Osteoblast (primary cell): Measurements from ENCODE around the gene HYAL2. TPM values are rescaled to one million over a fixed set of nuclear protein-coding genes. Genes with fewer than 3 reads are reported as not detected.
A peak's percentile ranks its signal among the peaks of the same experiment; 100 is the strongest.

ENCODE experiments used
- DNase-seq: peaks from one replicate; pipeline ENCODE4 v3.0.0; 2011; ENCODE audit warnings: low spot score, mixed read lengths; ENCODE audit not compliant: insufficient read length; ENCODE audit errors: missing footprints
- H2AFZ ChIP-seq: 2 replicates; pipeline ENCODE4 v1.6.0; 2011; ENCODE audit warnings: mild to moderate bottlenecking, low read length
- H3K27ac ChIP-seq: 2 replicates; pipeline ENCODE4 v1.5.1; 2011; ENCODE audit warnings: mild to moderate bottlenecking, low read depth, low read length, moderate library complexity
- H3K27me3 ChIP-seq: 2 replicates; pipeline ENCODE4 v1.6.0; 2012; ENCODE audit warnings: mild to moderate bottlenecking, control low read depth, inconsistent platforms, low read length, moderate library complexity; ENCODE audit not compliant: insufficient read depth
- H3K36me3 ChIP-seq: 2 replicates; pipeline ENCODE4 v1.5.1; 2011; ENCODE audit warnings: mild to moderate bottlenecking, low read length, control low read depth, moderate library complexity; ENCODE audit not compliant: insufficient read depth
- H3K4me1 ChIP-seq: 2 replicates; pipeline ENCODE4 v1.5.1; 2011; ENCODE audit warnings: mild to moderate bottlenecking, low read length, control low read depth, moderate library complexity; ENCODE audit not compliant: insufficient read depth
- H3K4me2 ChIP-seq: 2 replicates; pipeline ENCODE4 v1.6.0; 2011; ENCODE audit warnings: mild to moderate bottlenecking, low read length; ENCODE audit not compliant: insufficient read depth
- H3K4me3 ChIP-seq: fragments of 200-600 bp; sonication (generic); 3 replicates; pipeline ENCODE4 v1.5.1; 2012; ENCODE audit warnings: mild to moderate bottlenecking, low read length, inconsistent platforms; ENCODE audit not compliant: insufficient read depth
- H3K79me2 ChIP-seq: 2 replicates; pipeline ENCODE4 v1.6.0; 2012; ENCODE audit warnings: mild to moderate bottlenecking, low read length, control low read depth, inconsistent platforms; ENCODE audit not compliant: insufficient read depth
- H3K9me3 ChIP-seq: 2 replicates; pipeline ENCODE4 v1.5.1; 2011; ENCODE audit warnings: low read depth, low read length, control low read depth
- H4K20me1 ChIP-seq: 2 replicates; pipeline ENCODE4 v1.6.0; 2012; ENCODE audit warnings: mild to moderate bottlenecking, low read length, control low read depth; ENCODE audit not compliant: insufficient read depth
- CTCF ChIP-seq: IDR thresholded peaks from 2 replicates; pipeline ENCODE4 v1.5.1; 2011; ENCODE audit warnings: mild to moderate bottlenecking, low read depth, low read length, moderate library complexity; ENCODE audit errors: extremely low read depth
- total RNA-seq: library from RNA; depleted of rRNA; stranded (reverse); fragments of >200 nt; gene quantifications from 2 replicates; pipeline ENCODE4 v1.2.3, GENCODE V29; 2012

The HYAL2 gene
- total RNA-seq = 32.9 and 34.2 TPM in 2 replicates

DNA sequence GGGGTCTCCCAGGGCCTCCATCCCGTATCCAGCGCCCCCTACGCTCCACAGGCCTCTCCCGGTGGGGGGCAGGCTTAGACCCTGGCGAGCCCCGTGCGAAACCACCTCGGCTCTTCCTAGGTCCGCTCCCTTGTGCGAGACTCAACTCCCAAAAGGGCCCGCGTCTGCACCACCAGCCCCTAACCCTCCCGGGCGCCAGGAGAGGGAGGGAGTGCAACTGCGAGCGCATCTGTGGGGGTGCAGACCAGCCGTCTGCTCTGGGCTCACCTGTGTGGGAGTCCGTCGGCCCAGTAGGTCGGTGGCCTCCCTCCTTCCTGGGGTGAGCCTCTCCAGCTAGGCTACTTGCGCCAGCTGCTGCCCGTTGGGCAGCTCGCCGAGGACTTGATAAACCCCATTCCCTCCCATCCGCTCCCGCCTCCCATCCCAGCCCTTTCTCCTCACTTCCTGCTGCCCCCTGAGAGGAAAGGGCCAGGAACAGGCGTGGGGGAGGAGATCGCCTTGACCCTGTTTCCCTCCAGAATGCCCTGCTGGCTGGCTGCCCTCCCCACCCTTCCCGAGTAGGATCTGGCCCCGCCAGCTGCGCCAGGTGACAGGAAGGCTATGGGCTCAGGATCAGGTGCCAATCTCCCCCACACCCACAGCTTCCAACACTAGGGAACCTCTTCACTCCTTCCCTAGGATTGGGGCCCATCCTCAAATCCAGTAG is at the start of gene HYAL2:
TSS of gene HYAL2 (minus strand) at position 360 of the 706 bp plus-strand sequence. CDS start 2,256 bp downstream, outside the sequence.
- TF ChIP-seq CTCF = no peak
- peak within 1 kb of the TSS; percentile 99 for H2AFZ ChIP-seq
- no peaks in the 10 kb centered on the region for H3K27me3 ChIP-seq
- peak within 1 kb of the TSS; percentile 99 for H3K27ac ChIP-seq
- H3K4me2 ChIP-seq = peak within 1 kb of the TSS; percentile 99
- H3K36me3 ChIP-seq = peaks cover 35% of the 10 kb centered on the region
- DNase-seq = peak; percentile 66
- H3K79me2 ChIP-seq = peaks cover 45% of the 10 kb centered on the region
- H3K4me3 ChIP-seq = peak within 1 kb of the TSS; percentile 91
- peaks cover 20% of the 10 kb centered on the region for H3K4me1 ChIP-seq
- peaks cover 34% of the 10 kb centered on the region for H4K20me1 ChIP-seq
- no peaks in the 10 kb centered on the region for H3K9me3 ChIP-seq

DNA sequence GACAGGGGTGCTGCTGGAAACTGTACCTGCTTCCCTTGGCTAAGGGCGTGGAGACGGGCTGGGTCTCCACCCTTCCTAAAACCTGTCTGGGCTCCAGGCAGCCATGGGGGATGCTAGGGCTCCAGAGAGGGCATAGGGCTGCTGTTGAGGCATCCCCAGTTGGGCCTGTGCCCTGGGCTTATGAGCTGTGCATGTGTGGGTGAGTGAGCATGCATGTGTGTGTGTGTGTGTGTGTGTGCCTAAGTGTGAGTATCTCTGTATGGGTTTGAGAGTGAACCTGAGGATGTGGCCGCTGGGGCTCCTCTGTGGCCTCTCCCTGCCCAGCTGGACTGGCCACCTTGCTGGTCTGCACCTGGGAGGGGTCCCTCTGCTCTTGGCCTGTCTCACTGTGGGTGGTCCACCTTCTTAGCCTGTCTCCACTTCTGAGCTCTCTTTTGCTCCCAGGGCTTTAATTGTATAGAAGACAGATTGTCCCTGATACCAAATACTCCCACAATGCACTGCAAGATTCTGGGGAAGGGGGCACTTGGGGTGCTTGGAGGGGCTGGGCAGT is 48.7 kb upstream of the HYAL2 start:
- H3K9me3 ChIP-seq = no peaks in the 10 kb centered on the region
- H2AFZ ChIP-seq = no peak overlapping the region
- DNase-seq = no peak
- no peak for TF ChIP-seq CTCF
- H4K20me1 ChIP-seq = no peaks in the 10 kb centered on the region
- no peaks in the 10 kb centered on the region for H3K36me3 ChIP-seq
- no peak overlapping the region for H3K27ac ChIP-seq
- H3K4me3 ChIP-seq = no peak overlapping the region
- H3K4me1 ChIP-seq = no peaks in the 10 kb centered on the region
- peaks cover 5% of the 10 kb centered on the region for H3K27me3 ChIP-seq
- no peak overlapping the region for H3K4me2 ChIP-seq
- no peaks in the 10 kb centered on the region for H3K79me2 ChIP-seq

- H3K27ac ChIP-seq = no peak overlapping the region
- no peaks in the 10 kb centered on the region for H3K79me2 ChIP-seq
- no peaks in the 10 kb centered on the region for H3K9me3 ChIP-seq
- no peaks in the 10 kb centered on the region for H3K36me3 ChIP-seq
- H3K4me3 ChIP-seq = no peak overlapping the region
- no peaks in the 10 kb centered on the region for H3K4me1 ChIP-seq
- peaks cover 2% of the 10 kb centered on the region for H4K20me1 ChIP-seq
- H3K4me2 ChIP-seq = no peak overlapping the region
- no peak for DNase-seq
- H3K27me3 ChIP-seq = peaks cover 5% of the 10 kb centered on the region
- H2AFZ ChIP-seq = no peak overlapping the region
- TF ChIP-seq CTCF = no peak
These were observed 48.0 kb upstream of the HYAL2 start for GRCh38 chr3:50370594-50370993.

DNA sequence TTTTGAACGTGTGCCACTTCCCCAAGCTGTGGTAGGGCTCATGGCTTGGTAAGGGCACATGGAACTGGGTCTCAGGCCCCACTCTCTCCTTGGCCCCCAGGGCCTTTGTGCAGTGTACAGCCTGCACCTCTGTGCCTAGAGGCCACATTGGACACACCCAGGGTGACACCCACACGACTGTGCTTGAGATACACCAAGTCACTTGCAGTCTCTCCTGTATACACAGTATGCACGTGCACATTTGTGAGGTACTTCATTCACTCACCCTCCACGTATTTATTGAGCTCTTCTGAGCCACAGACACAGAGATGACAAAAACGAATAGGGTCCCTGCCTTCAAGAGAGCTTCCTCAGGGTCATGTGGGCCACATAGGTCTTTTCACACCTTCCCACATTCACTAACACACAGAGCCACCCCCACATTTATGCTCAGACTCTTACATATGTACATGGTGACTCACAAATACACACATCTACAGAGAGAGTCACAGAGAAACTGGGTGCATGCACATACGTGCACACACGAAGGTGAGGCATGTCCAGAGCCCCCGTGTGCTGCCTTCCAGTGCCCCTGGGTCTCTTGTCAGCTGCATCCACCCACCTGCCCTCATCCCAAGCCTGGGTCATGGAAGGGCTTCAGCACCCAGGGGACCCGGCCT is 46.6 kb upstream of the HYAL2 start:
- Histone ChIP-seq H3K27ac (no peak overlapping the region), H3K9me3 (no peaks in the 10 kb centered on the region)

More for the DNA sequence above, 46.6 kb upstream of the HYAL2 start:
- peaks cover 5% of the 10 kb centered on the region for H3K27me3 ChIP-seq
- no peak overlapping the region for H2AFZ ChIP-seq
- DNase-seq = no peak
- no peak overlapping the region for H3K4me2 ChIP-seq
- no peaks in the 10 kb centered on the region for H3K79me2 ChIP-seq
- no peak for TF ChIP-seq CTCF
- no peaks in the 10 kb centered on the region for H3K36me3 ChIP-seq
- H4K20me1 ChIP-seq = peaks cover 2% of the 10 kb centered on the region
- no peak overlapping the region for H3K4me3 ChIP-seq
- peaks cover 4% of the 10 kb centered on the region for H3K4me1 ChIP-seq
